GM12878 (cell line): Measurements from ENCODE around the gene TP63. TPM values are rescaled to one million over a fixed set of nuclear protein-coding genes. Genes with fewer than 3 reads are reported as not detected.

Experiments used
- ATAC-seq: fragments of 200-7000 bp; cut with Tn5 transposase; 3 replicates; pipeline ENCODE4 v1.9.1; 2020; ENCODE audit warnings: mild to moderate bottlenecking, moderate library complexity
- BruUV-seq: library from RNA; stranded (reverse); fragments of 400-500 nt; replicated peaks from 2 replicates; lab custom pipeline; 2021; lab: Mats Ljungman, UMichigan
- CTCF ChIA-PET: fragments of 300-600 bp; sonication (Branson Sonifier 250); formaldehyde crosslinking; extraction: SDS; loops from one replicate; lab custom pipeline; 2021; ENCODE audit warnings: inconsistent platforms; lab: Yijun Ruan, JAX
- POLR2A ChIA-PET: fragments of 350-600 bp; formaldehyde crosslinking; extraction: SDS; loops from one replicate; lab custom pipeline; 2021; ENCODE audit warnings: inconsistent platforms; lab: Charles Lee
- RAD21 ChIA-PET: fragments of 300-600 bp; sonication (Branson Sonifier 250); formaldehyde crosslinking; loops from one replicate; lab custom pipeline; 2023; ENCODE audit warnings: antibody characterized with exemption; ENCODE audit not compliant: unreplicated experiment; lab: Charles Lee
- SMC1A ChIA-PET: fragments of 300-600 bp; sonication (Branson Sonifier 250); formaldehyde crosslinking; loops from one replicate; lab custom pipeline; 2023; ENCODE audit not compliant: unreplicated experiment, uncharacterized antibody; lab: Charles Lee
- DNase-seq: peaks from one replicate; pipeline ENCODE4 v3.0.0-alpha.2; 2011; ENCODE audit warnings: low read depth, low spot score
- FAIRE-seq: peaks from 3 replicates; lab custom pipeline; 2011; peaks lifted over from hg19 to GRCh38; lab: Jason Lieb, UNC
- H2AFZ ChIP-seq: 2 replicates; pipeline ENCODE4 v1.6.0; 2011; ENCODE audit warnings: low read depth, low read length, control low read depth; ENCODE audit not compliant: control insufficient read depth
- H3K27ac ChIP-seq: 2 replicates; pipeline ENCODE4 v1.5.1; 2011; ENCODE audit warnings: control low read depth; ENCODE audit not compliant: control insufficient read depth, insufficient read depth
- H3K27me3 ChIP-seq, 2 experiments: replicated peaks in 1 of 2; 2 replicates each; pipeline versions ENCODE4 v1.6.0 to v1.6.1; 2011; ENCODE audit warnings: low read length in 1 of 2; ENCODE audit not compliant: control insufficient read depth in 2 of 2, insufficient read depth in 2 of 2
- H3K36me3 ChIP-seq, 2 experiments: 2 replicates each; pipeline ENCODE4 v1.5.1; 2011; ENCODE audit warnings: low read length in 1 of 2; ENCODE audit not compliant: control insufficient read depth in 2 of 2, insufficient read depth in 2 of 2
- H3K4me1 ChIP-seq: 2 replicates; pipeline ENCODE4 v1.6.1; 2011; ENCODE audit warnings: mild to moderate bottlenecking, low read length, moderate library complexity, mixed read lengths; ENCODE audit not compliant: control insufficient read depth, insufficient read depth
- H3K4me2 ChIP-seq: 2 replicates; pipeline ENCODE4 v1.6.0; 2011; ENCODE audit warnings: control low read depth; ENCODE audit not compliant: control insufficient read depth, insufficient read depth
- H3K4me3 ChIP-seq: fragments of 200-600 bp; sonication (generic); 2 replicates; pipeline ENCODE4 v1.5.1; 2016
- H3K79me2 ChIP-seq: 2 replicates; pipeline ENCODE4 v1.6.0; 2011; ENCODE audit warnings: low read length; ENCODE audit not compliant: control insufficient read depth, insufficient read depth
- H3K9ac ChIP-seq: 2 replicates; pipeline ENCODE4 v1.8.0; 2011; ENCODE audit warnings: low read length, control low read depth, mixed read lengths; ENCODE audit not compliant: control insufficient read depth, insufficient read depth
- H3K9me3 ChIP-seq: replicated peaks from 3 replicates; pipeline ENCODE4 v1.5.1; 2011; ENCODE audit warnings: mild to moderate bottlenecking, low read length; ENCODE audit not compliant: control insufficient read depth, insufficient read depth
- H4K20me1 ChIP-seq: 2 replicates; pipeline ENCODE4 v1.6.0; 2011; ENCODE audit not compliant: control insufficient read depth, insufficient read depth
- GABPA ChIP-seq: IDR thresholded peaks from 2 replicates; pipeline ENCODE4 v1.6.1; 2014; ENCODE audit warnings: antibody characterized with exemption, low read depth, mild to moderate bottlenecking, inconsistent platforms
- RUNX3 ChIP-seq: IDR thresholded peaks from 2 replicates; pipeline ENCODE4 v1.6.1; 2012; ENCODE audit warnings: low read length, inconsistent platforms
- WGBS: methylation state at CpG from one replicate; pipeline ENCODE4 v1.1.6; 2016; ENCODE audit warnings: low lambda C conversion rate; ENCODE audit not compliant: insufficient replicate concordance, insufficient coverage; ENCODE audit errors: missing lambda C conversion rate; 5-methylcytosine and 5-hydroxymethylcytosine counted together
- in situ Hi-C: fragments of 300-500 bp; cut with MboI; formaldehyde crosslinking; loops from 9 replicates; pipeline ENCODE4 v1.14.3; 2018; ENCODE audit warnings: mixed read lengths
- intact Hi-C: fragments of 100-400 bp; cut with micrococcal nuclease; formaldehyde crosslinking; loops from one replicate; pipeline ENCODE4 v1.14.2; 2022; ENCODE audit not compliant: unreplicated experiment
- polyA plus RNA-seq, 11 experiments: library from polyadenylated mRNA; depleted of rRNA in 4 of 11; unstranded in 6 of 11; stranded (reverse) in 5 of 11; fragments of >200 nt; fragmentation: Nextera tagmentation in 4 of 11; fragmentation: Illumina TruSeq in 1 of 11; extraction: Ambion mirVana in 4 of 11; extraction: Trizol in 1 of 11; gene quantifications; 1 replicate in 1 of 11; 2 replicates in 10 of 11; pipeline versions ENCODE4 v1.2.1 to v1.2.3, GENCODE V29; 2011 to 2016; ENCODE audit warnings: inconsistent platforms in 2 of 11, missing spikeins in 2 of 11, low read depth in 1 of 11
- total RNA-seq, 4 experiments: library from RNA; depleted of rRNA in 3 of 4; stranded (reverse); fragments of >200 nt in 3 of 4; fragmentation: Illumina TruSeq in 1 of 4; extraction: Trizol in 1 of 4; gene quantifications; 2 replicates each; pipeline versions ENCODE4 v1.2.1 to v1.2.3, GENCODE V29; 2013 to 2021
- TF ChIP-seq, protein P1 (sequence below): IDR thresholded peaks from 2 replicates; pipeline ENCODE4 v1.6.1; 2012; ENCODE audit warnings: low read depth, low read length, improper control_type of control experiment
- TF ChIP-seq, protein P2 (sequence below): fragments of 450-650 bp; IDR thresholded peaks from 2 replicates; pipeline ENCODE4 v1.6.1; 2017; ENCODE audit warnings: low read depth, mild to moderate bottlenecking, moderate library complexity

TP63 gene
- total and polyA plus RNA-seq, 10 of the 15 experiments (the other 5 are each of a cell fraction or from before 2014, with no cell fraction given) = 1.4 to 10.8 (median 6.2) TPM

DNA sequence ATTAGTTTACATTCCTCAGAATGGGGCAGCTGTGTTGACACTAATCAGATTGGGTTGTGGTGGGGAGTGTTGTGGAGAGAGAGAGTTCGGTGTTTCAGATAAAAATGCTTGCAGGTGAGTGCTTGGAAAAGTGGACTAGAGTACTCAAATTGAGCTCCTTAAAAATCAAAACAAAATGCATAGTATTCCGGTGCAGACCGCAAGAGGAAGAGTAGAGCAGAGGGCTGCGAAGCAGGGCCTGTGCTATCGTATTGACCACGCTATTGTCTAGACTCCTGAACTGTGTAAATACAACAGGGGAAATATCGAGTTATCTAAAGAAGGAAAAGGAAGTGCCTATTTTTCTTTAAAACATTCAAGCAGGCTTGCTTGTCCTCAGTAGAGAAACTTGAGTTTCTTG lies 159.5 kb downstream of the TP63 start:
- intact Hi-C loops = no loop called here
- in situ Hi-C loops = no loop called here
- ChIA-PET POLR2A (no interaction called here), SMC1A (interaction anchor here (0.7 to 1.4 kb wide), 4 partner anchors 11 to 278 kb away, joined by 3 to 4 read pairs (median 3); no protein-coding TSS in a partner anchor), CTCF (interaction anchor here (1.0 to 1.1 kb wide), 2 partner anchors 9 to 16 kb away, joined by 3 read pairs; no protein-coding TSS in a partner anchor), RAD21 (interaction anchor here (0.9 kb wide), 1 partner anchor 30 kb away, joined by 4 read pairs; no protein-coding TSS in a partner anchor)
- Histone ChIP-seq H3K27me3 (no peaks in the 10 kb centered on the region), H3K27ac (no peak overlapping the region), H2AFZ (peak overlapping the region; percentile 68), H3K9me3 (no peaks in the 10 kb centered on the region), H4K20me1 (no peaks in the 10 kb centered on the region), H3K4me1 (no peaks in the 10 kb centered on the region), H3K79me2 (no peaks in the 10 kb centered on the region), H3K9ac (no peak overlapping the region), H3K4me3 (no peak overlapping the region), H3K4me2 (peak overlapping the region; percentile 3), H3K36me3 (no peaks in the 10 kb centered on the region)
- WGBS = 60% methylated on average over 7 of the region's 7 CpGs
- BruUV-seq = no TSS peak
- TF ChIP-seq, protein P1, sequence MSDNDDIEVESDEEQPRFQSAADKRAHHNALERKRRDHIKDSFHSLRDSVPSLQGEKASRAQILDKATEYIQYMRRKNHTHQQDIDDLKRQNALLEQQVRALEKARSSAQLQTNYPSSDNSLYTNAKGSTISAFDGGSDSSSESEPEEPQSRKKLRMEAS = no peak
- TF ChIP-seq RUNX3 = peak; percentile 71; the same call in 1 of the 2 replicates
- no peak for TF ChIP-seq GABPA
- TF ChIP-seq, protein P2, sequence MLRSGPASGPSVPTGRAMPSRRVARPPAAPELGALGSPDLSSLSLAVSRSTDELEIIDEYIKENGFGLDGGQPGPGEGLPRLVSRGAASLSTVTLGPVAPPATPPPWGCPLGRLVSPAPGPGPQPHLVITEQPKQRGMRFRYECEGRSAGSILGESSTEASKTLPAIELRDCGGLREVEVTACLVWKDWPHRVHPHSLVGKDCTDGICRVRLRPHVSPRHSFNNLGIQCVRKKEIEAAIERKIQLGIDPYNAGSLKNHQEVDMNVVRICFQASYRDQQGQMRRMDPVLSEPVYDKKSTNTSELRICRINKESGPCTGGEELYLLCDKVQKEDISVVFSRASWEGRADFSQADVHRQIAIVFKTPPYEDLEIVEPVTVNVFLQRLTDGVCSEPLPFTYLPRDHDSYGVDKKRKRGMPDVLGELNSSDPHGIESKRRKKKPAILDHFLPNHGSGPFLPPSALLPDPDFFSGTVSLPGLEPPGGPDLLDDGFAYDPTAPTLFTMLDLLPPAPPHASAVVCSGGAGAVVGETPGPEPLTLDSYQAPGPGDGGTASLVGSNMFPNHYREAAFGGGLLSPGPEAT = no peak
- ATAC-seq (peak; percentile 52), FAIRE-seq (no peak), DNase-seq (no peak)
